Measurements from ENCODE around the gene RAB44.

- no peak for TF ChIP-seq CTCF (IDR thresholded peaks at IDR 0.05)
- no peak for TF ChIP-seq ESRRA (IDR thresholded peaks at IDR 0.05; ENCODE audit: borderline replicate concordance, low read length)
- no peak for TF ChIP-seq CBX2 (IDR thresholded peaks at IDR 0.05; ENCODE audit: borderline replicate concordance, low read depth)
- TF ChIP-seq POLR2A (IDR thresholded peaks at IDR 0.05; ENCODE audit: low read length) = no peak
- TF ChIP-seq TP53 (CRISPR knock-in tag; IDR thresholded peaks at IDR 0.05) = no peak
- no peak for TF ChIP-seq CBX8 (IDR thresholded peaks at IDR 0.05)
These were observed 21.5 kb downstream of the RAB44 start for GRCh38 chr6:36719126-36719525.
